ENCODE data around the gene LRRC8C.

Gene LRRC8C

DNA sequence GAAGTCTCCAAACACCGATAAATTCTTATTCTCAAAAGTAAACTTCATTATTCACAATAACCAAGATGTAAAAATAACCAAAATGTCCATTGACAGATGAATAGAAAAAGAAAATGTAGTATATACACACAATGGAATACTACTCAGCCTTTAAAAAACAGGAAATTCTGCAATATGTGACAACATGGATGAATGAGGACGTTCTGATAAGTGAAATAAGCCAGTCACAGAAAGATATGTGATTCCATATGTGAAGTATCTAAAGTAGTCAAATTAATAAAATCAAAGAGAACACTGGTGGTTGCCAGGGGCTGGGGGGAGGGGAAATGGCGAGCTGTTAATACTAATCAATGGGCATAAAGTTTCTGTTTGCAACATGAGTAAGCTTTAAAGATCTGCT, 36.0 kb downstream of the LRRC8C start:
- Histone ChIP-seq H2AFZ (ENCODE audit: low read depth, low read length) (no peak overlapping the region), H3K27ac (ENCODE audit: low read length, poor library complexity, severe bottlenecking) (no peak overlapping the region), H3K18ac (ENCODE audit: low read depth in 1 of 2, low read length in 2 of 2) (no peak overlapping the region), H2BK5ac (ENCODE audit: low read depth, low read length, poor library complexity, severe bottlenecking) (no peak overlapping the region), H2BK12ac (ENCODE audit: low read length in 2 of 2) (no peak overlapping the region), H3K4ac (ENCODE audit: low read depth in 1 of 2, low read length in 2 of 2) (no peak overlapping the region), H3K4me3 (ENCODE audit: insufficient read depth in 1 of 2, low read depth in 1 of 2, low read length in 2 of 2) (no peak overlapping the region), H3K79me1 (replicated peaks; ENCODE audit: low read length, poor library complexity, severe bottlenecking) (peaks cover 4% of the 10 kb centered on the region), H3K4me2 (ENCODE audit: low read length, poor library complexity, severe bottlenecking) (no peak overlapping the region), H3K4me1 (ENCODE audit: control insufficient read depth, insufficient read depth, low read depth, low read length) (no peaks in the 10 kb centered on the region), H3K36me3 (ENCODE audit: control insufficient read depth in 1 of 2, insufficient read depth in 2 of 2, low read depth in 1 of 2, low read length in 2 of 2) (no peaks in the 10 kb centered on the region), H3K9ac (ENCODE audit: low read length) (no peak overlapping the region), H3K14ac (ENCODE audit: low read length in 2 of 2) (no peak overlapping the region), H2AK5ac (ENCODE audit: low read length, severe bottlenecking) (no peak overlapping the region), H3K9me3 (ENCODE audit: control insufficient read depth, low read length) (no peaks in the 10 kb centered on the region), H2BK120ac (ENCODE audit: low read depth, low read length) (no peak overlapping the region), H4K8ac (ENCODE audit: low read length) (no peak overlapping the region), H3K27me3 (ENCODE audit: control insufficient read depth in 1 of 2, insufficient read depth in 1 of 2, low read length in 2 of 2) (no peaks in the 10 kb centered on the region), H3K23ac (ENCODE audit: low read length in 2 of 2) (no peak overlapping the region), H2BK15ac (ENCODE audit: low read depth, poor library complexity, severe bottlenecking) (no peak overlapping the region), H4K91ac (ENCODE audit: low read length) (no peak overlapping the region)
- 100% methylated on average over 1 of the region's 3 CpGs for WGBS
- DNase-seq, result no peak

DNA sequence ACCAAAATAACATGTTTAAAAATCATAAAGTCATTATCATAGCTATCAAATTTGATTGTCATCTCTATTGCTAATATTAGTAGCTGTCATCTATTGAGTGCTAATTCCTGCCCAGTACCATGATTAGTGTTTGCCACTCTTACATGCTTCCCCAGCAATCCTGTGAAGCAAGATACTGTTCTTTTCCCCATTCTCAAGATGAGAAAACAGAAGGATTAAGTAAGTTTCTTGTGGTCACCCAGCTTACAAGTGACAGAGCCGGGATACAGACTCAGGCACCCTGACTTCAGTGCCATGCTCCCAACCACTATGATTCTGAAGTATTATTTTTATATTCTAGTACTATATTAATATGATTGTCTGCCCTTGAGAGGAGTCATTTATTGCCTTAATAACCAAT, 36.5 kb downstream of the LRRC8C start:
- no peak for DNase-seq
- H2BK120ac ChIP-seq (ENCODE audit: low read depth, low read length), result no peak overlapping the region
- no peak overlapping the region for H4K91ac ChIP-seq (ENCODE audit: low read length)
- H2BK12ac ChIP-seq (ENCODE audit: low read length in 2 of 2), result no peak overlapping the region
- H3K4me2 ChIP-seq (ENCODE audit: low read length, poor library complexity, severe bottlenecking), result no peak overlapping the region
- no peak overlapping the region for H3K23ac ChIP-seq (ENCODE audit: low read length in 2 of 2)
- H3K18ac ChIP-seq (ENCODE audit: low read depth in 1 of 2, low read length in 2 of 2), result no peak overlapping the region
- no peak overlapping the region for H2BK15ac ChIP-seq (ENCODE audit: low read depth, poor library complexity, severe bottlenecking)
- WGBS, result 100% methylated on average over 1 of the region's 1 CpG
- no peaks in the 10 kb centered on the region for H3K36me3 ChIP-seq (ENCODE audit: control insufficient read depth in 1 of 2, insufficient read depth in 2 of 2, low read depth in 1 of 2, low read length in 2 of 2)
- H3K9me3 ChIP-seq (ENCODE audit: control insufficient read depth, low read length), result no peaks in the 10 kb centered on the region
- H3K27ac ChIP-seq (ENCODE audit: low read length, poor library complexity, severe bottlenecking), result no peak overlapping the region
- no peak overlapping the region for H2BK5ac ChIP-seq (ENCODE audit: low read depth, low read length, poor library complexity, severe bottlenecking)
- peaks cover 4% of the 10 kb centered on the region for H3K79me1 ChIP-seq (replicated peaks; ENCODE audit: low read length, poor library complexity, severe bottlenecking)
- H3K9ac ChIP-seq (ENCODE audit: low read length), result no peak overlapping the region
- H3K27me3 ChIP-seq (ENCODE audit: control insufficient read depth in 1 of 2, insufficient read depth in 1 of 2, low read length in 2 of 2), result no peaks in the 10 kb centered on the region
- no peak overlapping the region for H4K8ac ChIP-seq (ENCODE audit: low read length)
- no peak overlapping the region for H3K14ac ChIP-seq (ENCODE audit: low read length in 2 of 2)
- no peak overlapping the region for H2AK5ac ChIP-seq (ENCODE audit: low read length, severe bottlenecking)
- no peak overlapping the region for H3K4me3 ChIP-seq (ENCODE audit: insufficient read depth in 1 of 2, low read depth in 1 of 2, low read length in 2 of 2)
- no peaks in the 10 kb centered on the region for H3K4me1 ChIP-seq (ENCODE audit: control insufficient read depth, insufficient read depth, low read depth, low read length)
- H2AFZ ChIP-seq (ENCODE audit: low read depth, low read length), result no peak overlapping the region
- H3K4ac ChIP-seq (ENCODE audit: low read depth in 1 of 2, low read length in 2 of 2), result no peak overlapping the region

GRCh38 chr1:89670163-89670562, 37.2 kb downstream of the LRRC8C start:
- no peaks in the 10 kb centered on the region for H3K27me3 ChIP-seq (ENCODE audit: control insufficient read depth in 1 of 2, insufficient read depth in 1 of 2, low read length in 2 of 2)
- DNase-seq, result no peak
- H3K4me3 ChIP-seq (ENCODE audit: insufficient read depth in 1 of 2, low read depth in 1 of 2, low read length in 2 of 2), result no peak overlapping the region
- H3K27ac ChIP-seq (ENCODE audit: low read length, poor library complexity, severe bottlenecking), result no peak overlapping the region
- no peak overlapping the region for H2BK5ac ChIP-seq (ENCODE audit: low read depth, low read length, poor library complexity, severe bottlenecking)
- no peak overlapping the region for H2BK15ac ChIP-seq (ENCODE audit: low read depth, poor library complexity, severe bottlenecking)
- H3K36me3 ChIP-seq (ENCODE audit: control insufficient read depth in 1 of 2, insufficient read depth in 2 of 2, low read depth in 1 of 2, low read length in 2 of 2), result no peaks in the 10 kb centered on the region
- no peak overlapping the region for H2AK5ac ChIP-seq (ENCODE audit: low read length, severe bottlenecking)
- no peak overlapping the region for H3K18ac ChIP-seq (ENCODE audit: low read depth in 1 of 2, low read length in 2 of 2)
- H3K4me2 ChIP-seq (ENCODE audit: low read length, poor library complexity, severe bottlenecking), result no peak overlapping the region
- no peak overlapping the region for H2BK120ac ChIP-seq (ENCODE audit: low read depth, low read length)
- H3K14ac ChIP-seq (ENCODE audit: low read length in 2 of 2), result no peak overlapping the region
- H4K8ac ChIP-seq (ENCODE audit: low read length), result no peak overlapping the region
- no peak overlapping the region for H3K4ac ChIP-seq (ENCODE audit: low read depth in 1 of 2, low read length in 2 of 2)
- no peak overlapping the region for H2AFZ ChIP-seq (ENCODE audit: low read depth, low read length)
- no peaks in the 10 kb centered on the region for H3K4me1 ChIP-seq (ENCODE audit: control insufficient read depth, insufficient read depth, low read depth, low read length)
- peaks cover 4% of the 10 kb centered on the region for H3K79me1 ChIP-seq (replicated peaks; ENCODE audit: low read length, poor library complexity, severe bottlenecking)
- H3K9ac ChIP-seq (ENCODE audit: low read length), result no peak overlapping the region
- H4K91ac ChIP-seq (ENCODE audit: low read length), result no peak overlapping the region
- WGBS, result 88% methylated on average over 7 of the region's 7 CpGs
- no peak overlapping the region for H3K23ac ChIP-seq (ENCODE audit: low read length in 2 of 2)
- H3K9me3 ChIP-seq (ENCODE audit: control insufficient read depth, low read length), result no peaks in the 10 kb centered on the region
- H2BK12ac ChIP-seq (ENCODE audit: low read length in 2 of 2), result no peak overlapping the region

GRCh38 chr1:89670711-89671110, 37.8 kb downstream of the LRRC8C start:
- H2AFZ ChIP-seq (ENCODE audit: low read depth, low read length), result no peak overlapping the region
- no peak overlapping the region for H3K18ac ChIP-seq (ENCODE audit: low read depth in 1 of 2, low read length in 2 of 2)
- H4K91ac ChIP-seq (ENCODE audit: low read length), result no peak overlapping the region
- peaks cover 4% of the 10 kb centered on the region for H3K79me1 ChIP-seq (replicated peaks; ENCODE audit: low read length, poor library complexity, severe bottlenecking)
- H3K4me3 ChIP-seq (ENCODE audit: insufficient read depth in 1 of 2, low read depth in 1 of 2, low read length in 2 of 2), result no peak overlapping the region
- no peak overlapping the region for H2BK5ac ChIP-seq (ENCODE audit: low read depth, low read length, poor library complexity, severe bottlenecking)
- H3K4me2 ChIP-seq (ENCODE audit: low read length, poor library complexity, severe bottlenecking), result no peak overlapping the region
- no peak overlapping the region for H2BK120ac ChIP-seq (ENCODE audit: low read depth, low read length)
- H2AK5ac ChIP-seq (ENCODE audit: low read length, severe bottlenecking), result no peak overlapping the region
- H4K8ac ChIP-seq (ENCODE audit: low read length), result no peak overlapping the region
- no peak overlapping the region for H3K14ac ChIP-seq (ENCODE audit: low read length in 2 of 2)
- no peak overlapping the region for H3K9ac ChIP-seq (ENCODE audit: low read length)
- no peak overlapping the region for H3K23ac ChIP-seq (ENCODE audit: low read length in 2 of 2)
- no peak overlapping the region for H3K4ac ChIP-seq (ENCODE audit: low read depth in 1 of 2, low read length in 2 of 2)
- no peak for DNase-seq
- H3K9me3 ChIP-seq (ENCODE audit: control insufficient read depth, low read length), result no peaks in the 10 kb centered on the region
- no peaks in the 10 kb centered on the region for H3K36me3 ChIP-seq (ENCODE audit: control insufficient read depth in 1 of 2, insufficient read depth in 2 of 2, low read depth in 1 of 2, low read length in 2 of 2)
- H3K4me1 ChIP-seq (ENCODE audit: control insufficient read depth, insufficient read depth, low read depth, low read length), result no peaks in the 10 kb centered on the region
- H2BK12ac ChIP-seq (ENCODE audit: low read length in 2 of 2), result no peak overlapping the region
- H3K27me3 ChIP-seq (ENCODE audit: control insufficient read depth in 1 of 2, insufficient read depth in 1 of 2, low read length in 2 of 2), result no peaks in the 10 kb centered on the region
- H2BK15ac ChIP-seq (ENCODE audit: low read depth, poor library complexity, severe bottlenecking), result no peak overlapping the region
- no peak overlapping the region for H3K27ac ChIP-seq (ENCODE audit: low read length, poor library complexity, severe bottlenecking)
